ENCODE results near the gene NSD1. TPM values are rescaled to one million over a fixed set of nuclear protein-coding genes. Genes with fewer than 3 reads are reported as not detected.

The NSD1 gene
- total and polyA plus RNA-seq, 10 of the 15 experiments (the other 5 are each of a cell fraction or from before 2014, with no cell fraction given): 7.0 to 57.9 (median 30.4) TPM

GRCh38 chr5:177128551-177128981, 5.0 kb upstream of the NSD1 start:
- Histone ChIP-seq H3K9ac (ENCODE audit: control insufficient read depth, insufficient read depth, low read length) (no peak overlapping the region), H2AFZ (ENCODE audit: control insufficient read depth, low read depth, low read length) (no peak overlapping the region; the same call in none of the 2 replicates), H3K79me2 (ENCODE audit: control insufficient read depth, insufficient read depth, low read length) (no peaks in the 10 kb centered on the region), H3K4me1 (ENCODE audit: control insufficient read depth, insufficient read depth, low read length) (peaks cover 20% of the 10 kb centered on the region), H3K4me3 (no peak overlapping the region), H4K20me1 (ENCODE audit: control insufficient read depth, insufficient read depth) (no peaks in the 10 kb centered on the region), H3K9me3 (replicated peaks; ENCODE audit: control insufficient read depth, insufficient read depth, low read length) (no peaks in the 10 kb centered on the region), H3K36me3 (ENCODE audit: control insufficient read depth in 2 of 2, insufficient read depth in 2 of 2, low read length in 1 of 2) (no peaks in the 10 kb centered on the region), H3K27me3 (replicated peaks in 1 of 2; ENCODE audit: control insufficient read depth in 2 of 2, insufficient read depth in 2 of 2, low read length in 1 of 2) (no peaks in the 10 kb centered on the region), H3K27ac (ENCODE audit: control insufficient read depth, insufficient read depth) (no peak overlapping the region), H3K4me2 (ENCODE audit: control insufficient read depth, insufficient read depth) (no peak overlapping the region)
- RAD21 ChIA-PET (ENCODE audit: unreplicated experiment): no interaction called here
- in situ Hi-C loops (cut with MboI): no loop called here
- no TSS peak for BruUV-seq (replicated peaks)
- 74% methylated on average over 4 of the region's 4 CpGs for WGBS (ENCODE audit: insufficient coverage, insufficient replicate concordance, low lambda C conversion rate, missing lambda C conversion rate)
- ATAC-seq (no peak), FAIRE-seq (no peak), DNase-seq (ENCODE audit: low read depth, low spot score) (no peak)
- POLR2A ChIA-PET: interaction anchor here (3.1 kb wide), 1 partner anchor 8 kb away, joined by 8 read pairs; no protein-coding TSS in a partner anchor
- TF ChIP-seq SPI1 (IDR thresholded peaks at IDR 0.05; ENCODE audit: borderline replicate concordance, insufficient read depth, low read depth, low read length): 0 out of 2 replicates have a peak, but pooled peaks have one; percentile 7
- TF ChIP-seq YY1 (IDR thresholded peaks at IDR 0.05; ENCODE audit: low read depth, low read length): 0 out of 2 replicates have a peak, but pooled peaks have one; percentile 21
- TF ChIP-seq RUNX3 (IDR thresholded peaks at IDR 0.05; ENCODE audit: low read length): peak; percentile 64
- TF ChIP-seq ZNF384 (IDR thresholded peaks at IDR 0.05; ENCODE audit: borderline replicate concordance, low read depth, low read length): no peak
- CTCF ChIA-PET: interaction anchor here (0.8 to 3.1 kb wide), 3 partner anchors 8 to 96 kb away, joined by 3 to 16 read pairs (median 4); no protein-coding TSS in a partner anchor
- SMC1A ChIA-PET (ENCODE audit: uncharacterized antibody, unreplicated experiment): interaction anchor here (0.6 to 1.6 kb wide), 5 partner anchors 14 to 114 kb away, joined by 3 to 5 read pairs (median 3); no protein-coding TSS in a partner anchor
- intact Hi-C loops (cut with micrococcal nuclease; ENCODE audit: unreplicated experiment): no loop called here

DNA sequence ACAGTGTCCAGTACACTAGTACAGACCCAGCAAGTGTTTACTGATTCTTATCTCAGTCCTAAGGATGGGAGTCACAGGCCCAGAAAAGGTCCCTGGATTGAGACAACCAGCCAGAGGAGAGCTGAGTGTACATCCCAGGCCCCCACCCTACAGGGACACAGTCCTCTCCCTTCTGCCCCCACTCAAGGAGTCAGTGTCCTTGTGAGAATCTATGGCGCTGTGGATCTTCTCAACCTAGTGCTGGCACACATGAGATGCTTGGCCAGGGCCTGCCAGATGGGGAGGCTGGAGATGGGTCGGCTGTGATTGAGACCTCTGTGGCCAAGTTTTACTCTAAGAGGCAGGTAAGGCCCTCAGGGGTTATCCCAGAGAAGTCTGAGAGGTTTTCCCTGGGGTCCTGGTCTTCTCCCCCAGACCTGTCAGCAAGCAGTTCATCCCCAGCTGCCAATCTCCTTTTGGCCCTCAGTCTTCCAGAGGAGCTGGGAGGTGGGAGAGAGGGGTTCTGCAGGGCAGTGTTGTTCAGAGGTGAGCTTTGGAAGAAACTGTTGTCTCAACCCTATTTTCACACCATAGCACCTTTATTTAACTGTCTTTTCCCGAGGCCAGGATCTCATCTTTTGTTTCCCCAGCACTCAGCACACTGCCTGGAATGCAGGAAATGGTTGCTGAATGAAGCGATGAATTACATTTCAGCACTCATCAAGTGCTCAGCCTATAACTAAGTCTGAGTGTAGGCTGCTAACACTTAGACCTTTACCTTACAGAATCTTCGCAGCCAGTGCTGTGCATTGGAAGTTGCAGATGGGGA, 3.2 kb upstream of the NSD1 start:
- no peak for DNase-seq (ENCODE audit: low read depth, low spot score)
- no TSS peak for BruUV-seq (replicated peaks)
- SMC1A ChIA-PET (ENCODE audit: uncharacterized antibody, unreplicated experiment): no interaction called here
- H3K9me3 ChIP-seq (replicated peaks; ENCODE audit: control insufficient read depth, insufficient read depth, low read length): no peaks in the 10 kb centered on the region
- no peak overlapping the region for H2AFZ ChIP-seq (ENCODE audit: control insufficient read depth, low read depth, low read length)
- 0 out of 4 replicates have a peak, but pooled peaks cover 0 to 2% of the 10 kb centered on the region in 2 experiments for H3K36me3 ChIP-seq (ENCODE audit: control insufficient read depth in 2 of 2, insufficient read depth in 2 of 2, low read length in 1 of 2)
- intact Hi-C loops (cut with micrococcal nuclease; ENCODE audit: unreplicated experiment) (no loop called here), in situ Hi-C loops (cut with MboI) (no loop called here)
- POLR2A ChIA-PET: no interaction called here
- no peak for FAIRE-seq
- H3K4me2 ChIP-seq (ENCODE audit: control insufficient read depth, insufficient read depth): no peak overlapping the region
- no peaks in the 10 kb centered on the region for H3K27me3 ChIP-seq (replicated peaks in 1 of 2; ENCODE audit: control insufficient read depth in 2 of 2, insufficient read depth in 2 of 2, low read length in 1 of 2)
- WGBS (ENCODE audit: insufficient coverage, insufficient replicate concordance, low lambda C conversion rate, missing lambda C conversion rate): 79% methylated on average over 5 of the region's 5 CpGs
- ATAC-seq: no peak
- H3K27ac ChIP-seq (ENCODE audit: control insufficient read depth, insufficient read depth): no peak overlapping the region
- RAD21 ChIA-PET (ENCODE audit: unreplicated experiment): no interaction called here
- no peak for TF ChIP-seq NFIC (IDR thresholded peaks at IDR 0.05; ENCODE audit: low read depth, low read length)
- no peak for TF ChIP-seq FOXK2 (IDR thresholded peaks at IDR 0.05)
- TF ChIP-seq, protein P1, sequence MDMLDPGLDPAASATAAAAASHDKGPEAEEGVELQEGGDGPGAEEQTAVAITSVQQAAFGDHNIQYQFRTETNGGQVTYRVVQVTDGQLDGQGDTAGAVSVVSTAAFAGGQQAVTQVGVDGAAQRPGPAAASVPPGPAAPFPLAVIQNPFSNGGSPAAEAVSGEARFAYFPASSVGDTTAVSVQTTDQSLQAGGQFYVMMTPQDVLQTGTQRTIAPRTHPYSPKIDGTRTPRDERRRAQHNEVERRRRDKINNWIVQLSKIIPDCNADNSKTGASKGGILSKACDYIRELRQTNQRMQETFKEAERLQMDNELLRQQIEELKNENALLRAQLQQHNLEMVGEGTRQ (IDR thresholded peaks at IDR 0.05; ENCODE audit: borderline replicate concordance, low read depth, low read length): no peak
- TF ChIP-seq ETV6 (conservative IDR thresholded peaks at IDR 0.05 in 1 of 2, IDR thresholded peaks at IDR 0.05 in 1 of 2; ENCODE audit: borderline replicate concordance in 1 of 2, low read depth in 1 of 2): no peak
- no peak for TF ChIP-seq FOS (IDR thresholded peaks at IDR 0.05; ENCODE audit: borderline replicate concordance, extremely low read depth, insufficient read length)
- TF ChIP-seq MYC (IDR thresholded peaks at IDR 0.05; ENCODE audit: insufficient read depth, insufficient read length, insufficient replicate concordance, low read length, severe bottlenecking): no peak
- TF ChIP-seq PAX5 (IDR thresholded peaks at IDR 0.05; ENCODE audit: borderline replicate concordance, low read depth, low read length): no peak
- TF ChIP-seq KLF5 (IDR thresholded peaks at IDR 0.05; ENCODE audit: partially characterized antibody): no peak
- H3K4me3 ChIP-seq: no peak overlapping the region
- peaks cover 18% of the 10 kb centered on the region for H3K4me1 ChIP-seq (ENCODE audit: control insufficient read depth, insufficient read depth, low read length)
- peaks cover 14% of the 10 kb centered on the region for H3K79me2 ChIP-seq (ENCODE audit: control insufficient read depth, insufficient read depth, low read length)
- no peak overlapping the region for H3K9ac ChIP-seq (ENCODE audit: control insufficient read depth, insufficient read depth, low read length)
- CTCF ChIA-PET: interaction anchor here (0.6 kb wide), 1 partner anchor 35 kb away, joined by 3 read pairs; no protein-coding TSS in a partner anchor
- no peaks in the 10 kb centered on the region for H4K20me1 ChIP-seq (ENCODE audit: control insufficient read depth, insufficient read depth)
